ENCODE results near the gene FYN.

DNA sequence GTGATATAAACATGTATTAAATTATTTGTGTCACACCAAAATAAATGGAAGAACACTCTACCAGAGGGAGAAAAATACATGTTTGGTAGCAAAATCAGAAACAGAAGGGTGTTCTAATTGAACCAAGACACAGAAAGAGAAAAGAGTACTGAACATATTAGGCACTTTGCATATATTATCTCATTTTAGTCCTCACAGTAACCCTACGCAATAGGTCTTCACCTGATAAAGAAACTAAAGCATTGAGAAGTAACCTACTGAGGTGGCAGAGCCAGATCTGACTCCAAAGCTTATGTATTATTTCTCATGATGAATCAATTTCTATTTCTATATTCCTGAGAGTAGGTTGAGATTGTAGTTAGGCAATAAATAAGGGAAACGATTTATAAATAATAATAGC, 77.7 kb downstream of the FYN start:
- TF ChIP-seq POLR2AphosphoS5 (IDR thresholded peaks at IDR 0.05; ENCODE audit: low read depth, low read length) (no peak), POLR2A (IDR thresholded peaks at IDR 0.05; ENCODE audit: low read depth, low read length) (no peak), TAF1 (IDR thresholded peaks at IDR 0.05; ENCODE audit: low read depth, low read length) (no peak), POU2F2 (IDR thresholded peaks at IDR 0.05; ENCODE audit: low read depth, low read length) (no peak), PAX5 (IDR thresholded peaks at IDR 0.05; ENCODE audit: insufficient read depth, low read length, severe bottlenecking) (no peak)

All from GM12891 (cell line).